GM10266 (cell line): ENCODE measurements around the gene KCNIP1.

Source experiments
- DNase-seq: peaks from one replicate; pipeline ENCODE4 v3.0.0; 2012; ENCODE audit errors: extremely low spot score
- TF ChIP-seq, protein P1 (sequence below): IDR thresholded peaks from 2 replicates; pipeline ENCODE4 v1.5.1; 2012; ENCODE audit warnings: mild to moderate bottlenecking, low read depth; ENCODE audit not compliant: control insufficient read depth, insufficient read depth; ENCODE audit errors: missing control alignments

KCNIP1 gene

DNA sequence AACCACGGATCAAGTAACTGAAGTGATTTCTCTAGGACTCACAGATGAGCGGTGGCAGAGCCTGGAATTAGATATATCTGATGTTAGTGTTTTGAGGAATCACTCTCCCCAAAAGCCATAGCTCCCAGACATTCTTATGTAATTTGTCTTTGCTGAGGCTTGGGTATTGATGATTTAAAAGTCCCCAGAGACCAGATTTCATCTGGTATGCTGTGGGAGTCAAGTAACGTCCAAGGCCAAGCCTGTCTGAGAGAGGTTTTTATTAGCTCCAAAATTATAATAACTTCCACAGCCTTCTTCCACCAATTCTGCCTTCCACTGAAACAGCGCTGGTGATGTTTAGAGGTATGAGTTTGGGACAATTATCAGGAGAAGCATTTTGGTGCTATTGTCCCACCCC lies 21.3 kb upstream of the KCNIP1 start:
- TF ChIP-seq, protein P1, sequence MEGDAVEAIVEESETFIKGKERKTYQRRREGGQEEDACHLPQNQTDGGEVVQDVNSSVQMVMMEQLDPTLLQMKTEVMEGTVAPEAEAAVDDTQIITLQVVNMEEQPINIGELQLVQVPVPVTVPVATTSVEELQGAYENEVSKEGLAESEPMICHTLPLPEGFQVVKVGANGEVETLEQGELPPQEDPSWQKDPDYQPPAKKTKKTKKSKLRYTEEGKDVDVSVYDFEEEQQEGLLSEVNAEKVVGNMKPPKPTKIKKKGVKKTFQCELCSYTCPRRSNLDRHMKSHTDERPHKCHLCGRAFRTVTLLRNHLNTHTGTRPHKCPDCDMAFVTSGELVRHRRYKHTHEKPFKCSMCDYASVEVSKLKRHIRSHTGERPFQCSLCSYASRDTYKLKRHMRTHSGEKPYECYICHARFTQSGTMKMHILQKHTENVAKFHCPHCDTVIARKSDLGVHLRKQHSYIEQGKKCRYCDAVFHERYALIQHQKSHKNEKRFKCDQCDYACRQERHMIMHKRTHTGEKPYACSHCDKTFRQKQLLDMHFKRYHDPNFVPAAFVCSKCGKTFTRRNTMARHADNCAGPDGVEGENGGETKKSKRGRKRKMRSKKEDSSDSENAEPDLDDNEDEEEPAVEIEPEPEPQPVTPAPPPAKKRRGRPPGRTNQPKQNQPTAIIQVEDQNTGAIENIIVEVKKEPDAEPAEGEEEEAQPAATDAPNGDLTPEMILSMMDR: no peak
- no peak for DNase-seq

DNA sequence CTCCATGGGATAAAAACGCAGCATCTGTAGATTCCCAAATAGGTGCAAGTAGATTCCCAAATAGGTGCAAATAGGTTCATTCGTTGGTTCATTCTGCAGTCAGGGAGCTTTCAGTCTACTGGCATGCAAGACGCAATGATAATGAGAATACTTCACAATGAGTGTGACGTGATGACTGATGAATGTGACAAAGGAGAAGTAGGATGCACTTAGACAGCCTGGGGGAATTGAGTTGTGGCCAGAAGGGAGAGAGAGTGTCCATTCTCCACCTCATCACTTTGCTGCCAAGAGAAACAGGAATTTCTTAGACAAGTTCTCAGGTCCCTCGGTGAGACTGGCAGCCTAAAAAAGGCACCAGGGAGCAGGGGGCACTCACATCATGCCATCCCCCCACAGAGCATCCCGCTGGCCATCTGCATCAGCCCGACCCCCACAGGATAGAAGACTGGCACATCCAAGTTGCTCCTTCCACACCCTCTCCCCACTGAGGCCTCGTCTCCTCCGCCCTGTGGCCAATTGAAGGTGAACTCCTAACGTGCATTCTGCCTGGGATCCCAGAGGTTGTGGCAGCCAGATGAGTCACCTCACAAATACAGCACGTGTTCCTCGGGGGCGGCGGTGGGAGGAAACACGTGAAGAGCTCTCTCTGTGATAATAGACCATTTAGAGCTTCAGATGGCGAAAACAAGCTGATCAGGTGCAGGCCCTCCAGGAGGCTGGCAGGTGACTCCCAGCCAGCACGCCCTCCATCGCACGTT lies 19.9 kb upstream of the KCNIP1 start:
- DNase-seq: no peak
- TF ChIP-seq, protein P1: no peak

DNA sequence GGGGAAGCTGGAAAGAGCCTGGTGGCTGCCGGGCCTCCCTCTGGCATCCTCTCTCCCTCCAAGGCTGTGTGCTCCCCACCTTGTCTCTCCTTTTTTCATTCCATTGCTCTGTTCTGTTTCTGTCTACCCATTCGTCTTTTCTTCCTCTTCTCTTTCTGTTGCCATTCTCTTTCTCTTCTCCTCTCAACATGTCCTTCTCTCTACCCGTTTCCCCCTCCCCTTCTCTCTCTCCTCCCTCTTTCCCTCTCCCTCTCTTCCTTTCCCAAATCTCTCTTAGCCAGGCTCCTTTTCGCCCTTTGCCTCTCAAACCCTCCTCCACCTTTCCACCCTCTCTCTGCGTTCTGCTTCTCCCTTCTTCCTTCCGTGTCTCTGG lies 19.4 kb upstream of the KCNIP1 start:
- DNase-seq: no peak

GRCh38 chr5:170484847-170485615 lies 18.8 kb upstream of the KCNIP1 start:
- no peak for DNase-seq
- TF ChIP-seq, protein P1: no peak

More for the DNA sequence above, 19.4 kb upstream of the KCNIP1 start:
- TF ChIP-seq, protein P1: no peak

DNA sequence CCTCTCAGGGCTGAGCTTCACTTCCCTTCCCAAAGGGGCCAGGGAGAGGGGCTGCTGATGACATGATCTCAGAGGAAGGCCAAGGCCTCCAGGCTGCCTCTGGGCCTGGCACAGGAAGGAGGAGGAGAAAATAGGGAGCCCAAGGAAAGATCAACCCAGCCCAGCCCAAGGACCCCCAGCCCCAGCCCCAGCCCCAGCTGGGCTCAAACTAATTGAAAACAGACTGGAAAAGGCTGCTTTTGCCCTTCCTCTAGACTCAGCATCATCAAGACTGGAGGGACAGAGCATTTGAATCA lies 18.3 kb upstream of the KCNIP1 start:
- no peak for DNase-seq
- TF ChIP-seq, protein P1: no peak

GRCh38 chr5:170486371-170486770 lies 17.4 kb upstream of the KCNIP1 start:
- TF ChIP-seq, protein P1: no peak
- DNase-seq: no peak

DNA sequence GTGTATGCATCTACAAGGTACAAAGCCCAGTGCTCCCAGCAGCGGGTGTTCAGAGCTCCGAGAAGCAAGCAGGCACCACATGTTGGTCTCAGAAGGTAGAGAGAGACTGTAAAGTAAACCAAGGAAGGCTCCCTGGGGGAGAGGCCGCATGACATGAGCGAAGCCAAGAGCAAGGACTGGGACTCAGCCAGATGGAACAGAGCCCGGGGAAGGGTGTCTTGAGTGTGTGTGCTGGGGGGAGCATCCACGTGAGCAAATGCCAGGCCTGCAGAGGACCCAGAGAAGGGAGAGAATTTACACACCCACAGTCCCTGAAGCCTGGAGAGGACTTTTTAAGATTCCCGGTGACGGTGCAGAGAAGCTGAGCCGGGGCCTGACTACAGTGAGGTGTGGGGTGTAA lies 15.2 kb upstream of the KCNIP1 start:
- no peak for DNase-seq
- TF ChIP-seq, protein P1: no peak
